Fibroblast of villous mesenchyme (primary cell): ENCODE data around the gene TMEM151A. TPM values are rescaled to one million over a fixed set of nuclear protein-coding genes. Genes with fewer than 3 reads are reported as not detected.
A peak's percentile ranks its signal among the peaks of the same experiment; 100 is the strongest.
"Not testable (repeated sequence)": the region's sequence is repeated elsewhere in the genome, so short reads cannot be mapped to it uniquely, and the experiment has no call there.

ENCODE experiments used
- DNase-seq: peaks from one replicate; pipeline ENCODE4 v3.0.0-alpha.2; 2010; ENCODE audit warnings: low read depth
- H3K4me3 ChIP-seq: 2 replicates; pipeline ENCODE4 v1.5.1; 2011; ENCODE audit warnings: low read depth, mild to moderate bottlenecking, low read length
- total RNA-seq: library from RNA; depleted of rRNA; stranded (reverse); fragments of >200 nt; gene quantifications from 2 replicates; pipeline ENCODE4 v1.2.3, GENCODE V29; 2012
- TF ChIP-seq, protein P1 (sequence below): IDR thresholded peaks from 2 replicates; pipeline ENCODE4 v1.5.1; 2012; ENCODE audit warnings: low read depth, mild to moderate bottlenecking, low read length; ENCODE audit not compliant: insufficient read depth

TMEM151A gene
- total RNA-seq, 1 donor = under 0.01 TPM

GRCh38 chr11:66317723-66318599 is 26.3 kb downstream of the TMEM151A start:
- TF ChIP-seq, protein P1, sequence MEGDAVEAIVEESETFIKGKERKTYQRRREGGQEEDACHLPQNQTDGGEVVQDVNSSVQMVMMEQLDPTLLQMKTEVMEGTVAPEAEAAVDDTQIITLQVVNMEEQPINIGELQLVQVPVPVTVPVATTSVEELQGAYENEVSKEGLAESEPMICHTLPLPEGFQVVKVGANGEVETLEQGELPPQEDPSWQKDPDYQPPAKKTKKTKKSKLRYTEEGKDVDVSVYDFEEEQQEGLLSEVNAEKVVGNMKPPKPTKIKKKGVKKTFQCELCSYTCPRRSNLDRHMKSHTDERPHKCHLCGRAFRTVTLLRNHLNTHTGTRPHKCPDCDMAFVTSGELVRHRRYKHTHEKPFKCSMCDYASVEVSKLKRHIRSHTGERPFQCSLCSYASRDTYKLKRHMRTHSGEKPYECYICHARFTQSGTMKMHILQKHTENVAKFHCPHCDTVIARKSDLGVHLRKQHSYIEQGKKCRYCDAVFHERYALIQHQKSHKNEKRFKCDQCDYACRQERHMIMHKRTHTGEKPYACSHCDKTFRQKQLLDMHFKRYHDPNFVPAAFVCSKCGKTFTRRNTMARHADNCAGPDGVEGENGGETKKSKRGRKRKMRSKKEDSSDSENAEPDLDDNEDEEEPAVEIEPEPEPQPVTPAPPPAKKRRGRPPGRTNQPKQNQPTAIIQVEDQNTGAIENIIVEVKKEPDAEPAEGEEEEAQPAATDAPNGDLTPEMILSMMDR = no peak
- H3K4me3 ChIP-seq = no peak overlapping the region
- DNase-seq = peak; percentile 99

DNA sequence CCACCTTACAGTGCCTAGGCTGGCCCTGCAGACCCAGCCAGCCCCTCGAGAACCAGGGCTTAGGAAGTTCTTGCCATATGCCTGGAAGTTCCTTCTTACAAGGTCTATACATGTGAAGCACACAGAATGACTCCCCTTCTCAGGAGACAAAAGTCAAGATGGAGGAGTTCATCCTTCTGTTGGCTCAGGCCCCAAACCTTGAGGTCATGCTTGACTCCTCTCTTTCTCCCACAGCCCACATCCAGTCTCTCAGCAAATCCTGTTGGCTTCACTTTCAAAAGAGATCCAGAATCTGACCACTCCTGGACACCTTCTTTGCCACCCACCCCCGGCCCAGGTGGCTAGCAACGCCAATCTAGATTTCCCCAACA is 26.9 kb downstream of the TMEM151A start:
- TF ChIP-seq, protein P1 = no peak
- DNase-seq = no peak
- no peak overlapping the region for H3K4me3 ChIP-seq

GRCh38 chr11:66320289-66320688 is 28.6 kb downstream of the TMEM151A start:
- not testable (repeated sequence) for DNase-seq, H3K4me3 ChIP-seq

- DNase-seq, H3K4me3 ChIP-seq: not testable (repeated sequence)
These were observed 29.1 kb downstream of the TMEM151A start for GRCh38 chr11:66320748-66321147.

- DNase-seq = no peak
- H3K4me3 ChIP-seq = no peak overlapping the region
These were observed 29.9 kb downstream of the TMEM151A start for GRCh38 chr11:66321606-66322005.

GRCh38 chr11:66322732-66323427 is 31.2 kb downstream of the TMEM151A start:
- H3K4me3 ChIP-seq = no peak overlapping the region
- peak; percentile 81 for DNase-seq
- TF ChIP-seq, protein P1 = no peak

More at GRCh38 chr11:66321606-66322005, 29.9 kb downstream of the TMEM151A start:
- TF ChIP-seq, protein P1 = no peak

GRCh38 chr11:66323684-66324083 is 32.0 kb downstream of the TMEM151A start:
- no peak overlapping the region for H3K4me3 ChIP-seq
- no peak for DNase-seq
- TF ChIP-seq, protein P1 = no peak
